Dedifferentiated amniotic fluid mesenchymal stem cell (primary cell): ENCODE results near the gene C5orf34.
"Not testable (repeated sequence)": the region's sequence is repeated elsewhere in the genome, so short reads cannot be mapped to it uniquely, and the experiment has no call there.

Experiments
- DNase-seq: peaks from one replicate; pipeline ENCODE4 v3.0.0-alpha.2; 2016; ENCODE audit errors: extremely low spot score

C5orf34 gene

GRCh38 chr5:43514816-43515677, at the start of gene C5orf34:
TSS of gene C5orf34 (minus strand) at chr5:43515148. CDS start at chr5:43509339, 5,809 bp downstream.
- DNase-seq = peak; percentile 98

- DNase-seq = no peak
Observed at GRCh38 chr5:43564289-43564850, 49.4 kb upstream of the C5orf34 start.

- no peak for DNase-seq
Observed at GRCh38 chr5:43563321-43563720, 48.4 kb upstream of the C5orf34 start.

- no peak for DNase-seq
Observed at GRCh38 chr5:43561356-43561755, 46.4 kb upstream of the C5orf34 start.

- DNase-seq = no peak
Observed at GRCh38 chr5:43560128-43560527, 45.2 kb upstream of the C5orf34 start.

GRCh38 chr5:43556857-43557542, 42.1 kb upstream of the C5orf34 start, which contains the start of gene PAIP1:
TSS of gene PAIP1 (minus strand) at chr5:43557077. CDS start at chr5:43556846, 231 bp downstream.
- DNase-seq = peak; percentile 75

GRCh38 chr5:43556607-43556856, 41.6 kb upstream of the C5orf34 start:
- DNase-seq = not testable (repeated sequence)

GRCh38 chr5:43555895-43556606, 41.1 kb upstream of the C5orf34 start:
- no peak for DNase-seq

GRCh38 chr5:43554497-43554896, 39.5 kb upstream of the C5orf34 start:
- DNase-seq = no peak

GRCh38 chr5:43553381-43553780, 38.4 kb upstream of the C5orf34 start:
- no peak for DNase-seq

GRCh38 chr5:43551731-43552130, 36.8 kb upstream of the C5orf34 start:
- no peak for DNase-seq

- not testable (repeated sequence) for DNase-seq
Observed at GRCh38 chr5:43549272-43549671, 34.3 kb upstream of the C5orf34 start.

- no peak for DNase-seq
Observed at GRCh38 chr5:43548358-43548757, 33.4 kb upstream of the C5orf34 start.

- DNase-seq = no peak
Observed at GRCh38 chr5:43547532-43547931, 32.6 kb upstream of the C5orf34 start.

- DNase-seq = no peak
Observed at GRCh38 chr5:43543434-43543833, 28.5 kb upstream of the C5orf34 start.

- no peak for DNase-seq
Observed at GRCh38 chr5:43540746-43541145, 25.8 kb upstream of the C5orf34 start.

GRCh38 chr5:43536972-43537371, 22.0 kb upstream of the C5orf34 start:
- no peak for DNase-seq

GRCh38 chr5:43533646-43534045, 18.7 kb upstream of the C5orf34 start:
- no peak for DNase-seq

- DNase-seq = no peak
Observed at GRCh38 chr5:43530648-43531047, 15.7 kb upstream of the C5orf34 start.

- no peak for DNase-seq
Observed at GRCh38 chr5:43523662-43524072, 8.7 kb upstream of the C5orf34 start.

GRCh38 chr5:43520615-43521014, 5.7 kb upstream of the C5orf34 start:
- DNase-seq = no peak

- no peak for DNase-seq
Observed at GRCh38 chr5:43515678-43516048, 715 bp upstream of the C5orf34 start.
